Stimulated activated CD4-positive, alpha-beta T cell treated with anti-CD3 and anti-CD28 coated beads, Interleukin-4, amount 100 ng/mL, for 4 hours (primary cell): ENCODE data around the gene GSK3B.
"Not testable (repeated sequence)": the region's sequence is repeated elsewhere in the genome, so short reads cannot be mapped to it uniquely, and the experiment has no call there.

Experiments
- DNase-seq, 2 experiments: peaks; one replicate each; pipeline ENCODE4 v3.0.0-alpha.2; 2020

Gene GSK3B

DNA sequence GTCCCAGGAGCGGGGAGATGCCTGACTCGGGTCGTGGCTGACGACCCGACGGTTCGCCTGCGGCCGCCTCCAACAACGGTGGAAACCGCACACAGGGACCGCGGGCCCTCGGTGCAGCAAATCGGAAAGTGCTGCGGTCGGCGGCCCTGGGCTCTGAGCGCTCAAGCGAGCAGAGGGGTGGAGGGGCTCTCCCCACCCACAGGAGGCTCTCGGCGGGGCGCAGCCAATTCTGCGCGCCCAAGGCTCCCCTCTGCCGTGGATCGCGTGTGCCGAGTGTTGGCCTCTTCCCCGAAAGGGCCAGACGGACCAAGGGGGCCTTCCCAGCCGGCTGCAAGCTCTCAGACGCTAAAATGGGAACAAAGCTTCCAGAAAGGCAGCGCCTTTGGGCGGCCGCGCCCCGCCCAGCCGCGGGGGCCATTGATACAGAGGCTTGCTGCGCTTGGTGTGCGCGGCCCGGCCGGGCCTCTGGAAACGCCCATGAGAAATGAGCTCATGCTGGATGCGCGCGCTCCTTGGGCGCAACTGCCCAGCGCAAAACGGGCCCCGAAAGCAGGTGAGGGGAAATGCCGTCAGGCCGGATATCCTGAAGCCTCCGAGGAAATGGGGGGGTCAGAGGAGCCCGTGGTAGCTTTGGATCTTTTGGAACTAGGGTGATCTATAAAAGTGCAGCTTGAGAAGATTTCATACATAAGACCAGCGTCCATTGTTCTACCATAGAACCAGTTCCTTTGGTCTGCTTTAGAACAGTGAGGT is 1.2 kb upstream of the GSK3B start:
- peak; percentile 72 to 78 for DNase-seq

DNA sequence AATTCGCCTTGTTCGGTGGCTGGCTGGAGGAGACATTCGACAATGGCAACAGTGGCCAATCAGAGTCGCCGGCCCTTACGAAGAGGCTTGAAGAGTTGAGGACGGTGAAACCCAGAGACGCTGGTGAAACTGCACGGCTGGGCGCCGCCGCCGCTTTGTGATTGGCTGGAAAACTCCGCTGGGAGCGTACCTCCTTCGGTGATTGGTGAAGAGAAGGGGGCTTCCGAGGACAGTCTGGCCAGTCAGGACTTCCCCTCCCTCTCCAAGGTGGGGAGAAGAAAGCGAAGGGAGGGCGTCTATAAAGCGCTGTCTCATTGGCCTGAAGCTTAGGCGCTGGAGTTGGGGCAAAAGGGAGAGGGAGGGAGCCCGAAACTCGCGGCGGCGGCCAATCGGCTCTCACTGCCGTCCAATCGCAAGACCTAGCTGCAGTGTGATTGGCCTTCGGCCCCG is 554 bp upstream of the GSK3B start:
- peak in 1 of 2 experiments; percentile 86 for DNase-seq

DNA sequence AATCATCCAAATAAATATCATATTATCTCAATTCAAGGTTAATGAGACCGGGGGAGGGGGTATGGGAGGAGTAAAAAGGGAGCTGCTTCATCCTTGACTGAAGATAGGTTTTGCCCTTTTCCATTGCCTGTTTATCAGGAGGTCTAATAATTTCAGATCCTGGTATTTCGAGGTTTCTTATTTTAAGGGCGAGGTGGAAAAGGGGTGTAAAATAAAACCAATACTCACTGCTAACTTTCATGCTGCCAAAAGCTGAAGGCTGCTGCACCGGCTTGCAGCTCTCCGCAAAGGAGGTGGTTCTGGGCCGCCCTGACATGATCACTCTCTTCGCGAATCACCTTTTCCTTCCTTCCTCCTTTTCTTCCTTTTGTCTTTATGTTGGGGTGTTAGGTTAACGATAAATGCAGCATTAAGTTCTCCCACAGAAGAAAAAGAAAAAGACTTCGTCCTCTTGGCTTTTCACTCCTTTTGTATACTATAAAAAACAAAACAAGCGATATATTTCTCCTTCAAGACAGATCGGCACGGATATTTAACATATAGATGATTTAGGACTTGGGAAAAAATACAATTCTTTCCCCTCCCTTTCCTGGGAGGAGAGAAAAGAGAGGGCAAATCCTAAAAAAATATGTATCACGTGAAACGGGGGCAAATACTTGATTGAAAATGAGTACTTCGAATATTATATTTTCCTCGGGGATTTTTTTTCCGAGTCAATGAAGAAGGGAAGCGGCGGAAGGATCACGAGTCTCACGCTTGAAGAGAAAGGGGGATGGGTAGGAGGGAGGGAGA is 932 bp downstream of the GSK3B start:
- DNase-seq, result peak; percentile 14 to 18

DNA sequence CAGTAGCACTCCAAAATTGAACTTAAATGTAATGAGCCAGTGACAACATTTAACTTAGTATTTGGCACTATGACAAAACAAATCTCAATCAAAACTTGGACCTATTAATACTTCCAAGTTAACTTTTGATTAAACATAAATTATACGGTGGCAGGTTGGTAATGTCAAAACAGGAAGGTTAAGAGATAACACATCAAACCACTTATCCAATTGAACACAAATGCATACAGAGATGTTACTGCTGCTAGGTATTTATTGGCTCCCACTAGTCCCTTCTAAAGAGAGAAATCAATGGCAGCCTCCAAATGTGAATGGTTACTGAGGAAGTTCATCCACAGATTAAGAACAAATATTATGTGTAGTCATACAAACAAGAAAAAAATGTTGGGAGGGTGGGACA is 1.8 kb downstream of the GSK3B start:
- no peak for DNase-seq

DNA sequence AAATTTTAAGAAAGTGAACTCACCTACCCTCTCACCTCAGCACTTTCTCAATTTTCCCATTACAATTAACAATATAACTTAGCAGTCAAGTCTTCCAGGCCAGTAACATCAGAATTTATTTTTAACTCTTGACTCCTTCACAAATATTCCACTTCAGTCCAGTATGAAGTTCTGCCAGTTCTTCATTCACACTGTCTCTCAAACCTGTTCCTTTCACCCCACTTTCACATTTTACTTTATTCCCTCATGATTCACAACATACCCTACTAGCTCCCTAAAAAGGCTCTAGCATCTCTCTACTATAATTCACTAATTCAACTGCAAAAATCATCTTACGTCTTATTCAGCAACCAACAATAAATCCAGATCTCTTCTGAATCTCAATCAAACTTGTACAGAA is 3.8 kb downstream of the GSK3B start:
- no peak for DNase-seq

DNA sequence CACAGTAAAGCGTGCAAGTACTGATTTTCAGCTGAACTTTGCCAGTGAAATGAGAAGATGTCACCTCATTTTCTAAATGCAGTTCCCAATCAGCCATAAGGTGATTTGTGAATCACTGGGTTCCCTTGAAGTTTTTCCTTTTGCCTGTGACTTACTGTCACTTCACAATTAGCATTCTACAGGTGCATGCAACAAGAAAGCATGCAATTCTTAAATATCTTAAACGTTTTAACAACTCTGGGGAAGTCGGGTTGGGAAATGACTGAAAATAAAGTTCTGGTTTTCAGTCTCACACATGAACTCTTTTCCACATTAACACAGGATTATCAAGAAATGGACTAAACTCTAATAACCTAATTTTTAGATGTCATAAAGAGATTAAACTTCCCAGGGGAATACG is 5.2 kb downstream of the GSK3B start:
- DNase-seq, result no peak

DNA sequence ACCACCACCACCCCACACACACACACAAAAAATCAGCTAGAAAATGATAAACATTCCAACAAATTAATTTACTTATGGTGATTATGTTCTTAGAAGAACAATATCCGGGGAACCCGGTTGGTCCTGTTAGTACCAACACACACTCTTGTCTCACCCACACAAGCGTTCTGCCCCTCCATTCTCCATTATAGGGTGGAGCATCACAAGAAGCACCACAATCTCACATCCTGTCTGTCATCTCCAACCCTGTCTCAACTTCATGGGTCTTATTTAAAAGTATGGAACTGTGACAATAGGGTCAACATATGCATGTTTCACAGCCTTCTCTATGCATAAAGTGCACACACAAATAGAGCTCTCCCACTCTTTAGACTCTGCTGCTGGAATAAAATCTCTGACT is 5.6 kb downstream of the GSK3B start:
- DNase-seq, result no peak

DNA sequence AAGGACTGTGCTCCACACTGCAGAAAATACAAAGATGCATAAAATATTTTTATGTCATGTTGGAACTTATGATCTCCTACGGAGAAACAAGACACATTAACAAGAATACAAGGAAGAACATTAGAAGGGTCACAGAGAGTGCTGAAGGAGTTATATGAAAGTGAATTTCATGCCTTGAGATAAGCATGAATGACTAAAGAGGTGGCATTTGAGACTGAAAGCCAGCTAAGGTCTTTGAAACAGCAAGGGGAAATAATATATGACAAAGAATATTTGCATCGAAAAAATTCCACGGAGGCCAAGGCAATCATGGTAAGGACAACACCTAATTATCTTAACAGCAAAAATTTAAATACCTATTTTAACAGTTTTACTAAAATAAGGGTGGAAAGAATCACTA is 12.5 kb downstream of the GSK3B start:
- DNase-seq, result no peak

DNA sequence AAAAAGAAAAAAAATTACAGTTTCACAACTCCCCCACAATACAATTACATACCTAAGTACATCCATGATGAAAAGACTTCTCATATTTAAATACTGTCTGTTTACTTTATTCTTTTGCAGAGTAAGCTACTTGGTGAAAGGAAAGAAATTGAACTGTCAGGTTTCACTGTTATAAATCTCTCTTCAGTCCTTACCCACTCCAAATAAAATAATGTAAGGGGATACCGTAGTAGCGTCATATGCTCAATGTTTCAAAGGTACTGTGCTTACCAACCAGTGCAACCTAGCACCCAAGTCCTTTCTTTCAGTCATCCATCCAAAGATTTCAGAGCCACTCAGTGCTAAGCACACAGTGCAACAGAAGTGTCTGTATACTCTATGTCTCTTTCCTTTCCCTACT is 13.4 kb downstream of the GSK3B start:
- no peak for DNase-seq

DNA sequence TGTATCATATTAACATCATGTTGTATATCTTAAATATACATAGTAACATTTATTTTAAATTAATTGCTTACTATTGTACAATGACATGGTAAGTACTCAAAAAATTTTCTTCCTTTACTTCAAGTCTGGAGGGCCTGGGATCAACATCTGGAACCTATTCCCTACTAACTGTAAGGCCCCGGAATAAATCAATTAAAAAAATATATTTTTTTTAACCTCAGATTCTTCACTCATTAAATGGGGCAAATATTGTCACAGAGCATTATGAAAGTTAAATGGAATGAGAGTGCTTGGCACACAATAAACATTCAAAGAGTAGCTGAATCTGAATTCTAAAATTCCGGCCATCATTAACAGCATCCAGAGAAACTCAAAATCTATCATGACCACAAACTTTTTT is 16.5 kb downstream of the GSK3B start:
- DNase-seq, result no peak

DNA sequence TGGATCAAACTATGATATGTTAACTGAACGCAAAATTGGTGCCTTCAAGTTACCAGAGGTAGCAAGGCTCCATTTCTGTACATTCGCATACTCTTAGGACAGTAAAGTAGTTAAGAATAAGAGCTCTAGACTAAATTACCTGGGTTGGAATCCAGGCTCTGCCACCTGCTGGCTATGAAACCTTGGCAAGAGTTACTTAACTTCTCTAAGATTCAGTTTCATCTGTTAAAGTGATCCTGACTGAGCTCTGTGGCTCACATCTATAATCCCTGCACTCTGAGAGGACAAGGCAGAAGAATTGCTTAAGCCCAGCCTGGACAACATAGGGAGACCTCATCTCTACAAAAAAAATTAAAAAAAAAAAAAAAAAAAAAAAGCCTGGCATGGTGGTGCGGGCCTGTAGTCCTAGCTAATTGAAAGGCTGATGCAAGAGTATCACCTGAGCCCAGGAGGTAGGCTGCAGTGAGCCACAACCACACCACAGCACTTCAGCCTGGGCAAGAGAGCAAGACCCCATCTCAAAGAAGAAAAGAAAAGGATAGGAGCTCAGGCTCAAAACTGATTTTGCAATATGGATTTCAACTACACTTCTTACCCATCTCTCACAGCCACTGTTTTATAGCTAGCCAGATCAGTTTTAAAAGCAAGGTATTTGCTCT is 21.3 kb downstream of the GSK3B start:
- no peak for DNase-seq

DNA sequence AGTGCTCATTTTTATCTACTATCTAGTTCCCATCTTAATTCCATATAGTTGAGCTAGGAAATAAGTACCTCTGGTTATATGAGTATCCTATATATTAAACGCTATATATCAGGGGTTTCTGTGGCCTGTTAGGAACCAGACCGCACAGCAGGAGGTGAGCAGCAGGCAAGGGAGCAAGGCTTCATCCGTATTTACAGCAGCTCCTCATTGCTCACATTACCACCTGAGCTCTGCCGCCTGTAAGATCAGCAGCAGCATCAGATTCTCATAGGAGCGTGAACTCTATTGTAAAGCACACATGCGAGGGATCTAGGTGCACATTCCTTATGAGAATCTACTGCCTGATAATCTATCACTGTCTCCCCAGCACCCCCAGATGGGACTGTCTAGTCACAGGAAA is 23.0 kb downstream of the GSK3B start:
- DNase-seq, result no peak

DNA sequence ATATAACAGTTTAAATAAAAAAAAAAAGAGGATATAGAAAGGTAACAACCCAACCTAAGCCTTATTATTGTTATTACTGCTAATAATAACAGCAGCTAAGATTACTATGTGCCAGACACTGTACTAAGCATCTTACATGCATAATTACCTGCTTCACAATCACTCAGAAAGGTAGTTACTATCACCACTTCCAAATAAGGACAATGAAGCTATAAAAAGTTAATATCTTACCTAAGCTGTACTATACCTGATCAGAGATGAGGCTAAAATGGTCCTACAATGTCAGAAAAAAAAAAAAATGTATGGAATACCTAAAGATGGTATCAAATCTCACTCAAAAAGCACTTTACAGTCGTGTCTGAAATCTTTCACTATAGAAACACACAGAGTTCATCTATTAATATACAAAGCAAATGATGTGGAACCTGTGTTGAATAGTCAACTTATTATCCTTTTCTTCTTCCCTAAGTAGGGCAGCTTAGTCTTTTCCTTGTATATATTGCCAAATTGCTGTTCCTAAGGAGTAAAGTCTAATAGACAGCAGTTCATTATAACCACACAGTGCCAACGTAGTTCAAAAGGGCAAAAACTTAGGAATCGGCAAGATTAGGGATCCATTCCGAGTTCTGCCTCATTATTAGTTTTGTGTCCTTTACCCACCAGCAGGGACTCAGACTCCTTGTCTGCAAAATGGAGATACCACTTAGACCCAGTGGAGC is 23.8 kb downstream of the GSK3B start:
- DNase-seq, result no peak

DNA sequence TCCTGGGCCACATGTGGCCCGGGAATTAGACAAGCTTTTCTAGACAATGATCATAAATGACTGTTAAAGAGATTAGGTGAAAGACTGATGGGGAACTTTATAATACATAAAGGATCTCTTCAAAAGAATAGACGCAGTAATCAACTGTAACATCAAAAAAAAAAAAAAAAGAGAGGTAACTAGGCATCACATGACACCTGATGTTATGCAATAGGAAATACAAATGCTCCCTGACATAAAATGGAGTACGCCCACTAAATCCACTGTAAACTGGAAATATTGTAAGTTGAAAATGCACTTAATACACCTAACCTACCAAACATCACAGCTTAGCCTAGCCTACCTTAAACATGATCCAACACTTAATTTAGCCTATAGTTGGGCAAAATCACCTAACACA is 27.2 kb downstream of the GSK3B start:
- DNase-seq, result no peak

DNA sequence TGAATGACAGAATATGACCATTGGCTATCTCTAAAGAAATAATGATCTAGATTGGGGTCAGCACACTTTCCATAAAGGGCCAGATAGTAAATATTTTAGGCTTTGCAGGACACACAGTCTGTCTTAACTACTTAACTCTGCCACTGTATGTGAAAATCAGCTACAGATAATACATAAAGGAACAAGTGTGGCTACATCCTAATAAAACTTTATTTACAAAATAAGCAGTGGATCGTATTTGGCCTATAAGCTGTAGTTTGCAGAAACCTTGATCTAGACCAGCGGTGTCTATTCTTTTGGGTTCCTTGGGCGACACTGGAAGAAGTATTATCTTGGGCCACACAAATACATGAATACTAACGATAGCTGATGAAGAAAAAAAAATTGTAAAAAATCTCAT is 27.6 kb downstream of the GSK3B start:
- no peak for DNase-seq

DNA sequence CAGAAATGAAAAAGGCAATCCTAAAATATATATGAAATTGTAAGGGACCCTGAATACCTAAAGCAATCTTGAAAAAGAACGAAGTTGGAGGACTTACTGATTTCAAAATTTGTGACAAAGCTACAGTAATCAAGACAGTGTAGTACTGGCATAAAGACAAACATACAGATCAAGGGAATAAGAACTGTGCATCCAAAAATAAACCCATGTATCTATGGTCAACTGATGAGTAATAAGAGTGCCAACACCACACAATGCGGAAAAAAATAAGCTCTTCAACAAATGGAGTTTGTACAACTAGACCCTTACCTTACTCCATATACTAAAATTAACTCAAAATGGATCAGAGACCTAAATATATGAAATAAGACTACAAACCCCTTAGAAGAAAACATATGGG is 29.6 kb downstream of the GSK3B start:
- DNase-seq, result no peak

DNA sequence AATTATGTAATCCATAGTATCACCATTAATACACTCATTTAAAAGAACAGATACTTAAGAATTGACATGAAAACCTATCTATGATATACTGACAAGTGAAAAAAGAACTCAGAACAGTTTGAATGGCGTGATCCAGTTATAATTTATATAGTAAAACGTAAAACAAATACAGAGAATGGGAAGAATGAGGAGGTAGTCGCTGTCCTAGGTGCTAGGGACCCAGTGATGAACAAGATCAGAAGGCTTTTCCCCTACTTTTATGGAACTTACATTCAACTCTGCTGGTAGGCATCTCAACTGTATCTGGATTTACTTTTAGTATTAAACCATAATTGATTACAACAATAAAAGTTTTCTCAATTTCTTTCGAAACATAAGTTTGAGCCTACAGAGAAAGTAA is 31.8 kb downstream of the GSK3B start:
- no peak for DNase-seq

DNA sequence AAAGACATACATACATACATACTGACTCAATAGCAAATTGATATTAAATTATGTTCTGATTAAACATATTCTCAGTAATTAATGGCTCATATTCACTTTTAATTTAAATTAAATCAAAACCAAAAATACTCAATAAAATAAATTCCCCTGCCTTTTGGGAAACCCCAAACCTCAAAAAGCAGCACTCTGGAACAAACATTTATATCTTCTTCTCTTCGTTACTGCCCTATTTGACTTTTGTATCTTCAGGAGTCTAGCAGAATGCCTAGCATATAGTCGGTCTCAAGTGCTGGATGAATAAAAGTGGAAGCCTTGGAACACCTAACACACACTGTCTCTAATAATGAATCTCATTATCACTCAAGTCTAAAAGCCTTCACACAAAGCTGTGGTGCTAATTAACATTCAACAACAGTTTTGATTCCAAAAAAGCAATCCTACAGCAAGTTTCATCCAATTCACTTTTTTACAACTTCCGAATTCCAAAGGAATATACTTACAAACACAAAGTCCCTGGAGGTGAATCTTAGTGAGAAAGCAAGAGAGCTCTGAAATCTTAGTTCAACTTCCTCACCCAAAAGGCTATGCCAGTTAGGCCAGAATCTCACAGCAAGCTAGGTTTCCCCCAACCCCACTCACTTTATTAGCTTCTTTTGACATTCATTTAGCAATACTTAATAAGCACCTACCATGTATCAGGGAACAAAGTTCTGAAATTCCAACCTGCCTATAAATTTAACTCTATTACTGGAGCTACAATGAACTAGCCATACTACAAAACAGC is 35.0 kb downstream of the GSK3B start:
- no peak for DNase-seq

DNA sequence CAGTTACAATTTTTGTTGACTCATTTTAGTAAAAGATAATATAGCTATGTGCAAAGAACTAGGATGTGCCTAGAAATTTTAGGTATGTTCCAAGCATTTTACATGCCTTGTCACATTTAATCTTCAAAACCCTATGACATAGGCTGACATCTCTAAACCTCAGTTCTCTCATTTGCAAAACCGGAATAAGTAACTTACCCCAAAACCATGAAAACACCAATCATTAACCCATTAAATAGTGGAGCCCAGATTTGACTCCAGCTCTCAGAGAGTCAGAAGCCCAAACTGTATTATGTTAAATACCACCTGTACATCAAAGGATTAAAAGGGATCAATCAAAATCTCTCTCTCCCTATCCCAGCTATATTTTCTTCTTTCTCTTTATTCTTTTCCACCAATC is 36.6 kb downstream of the GSK3B start:
- DNase-seq, result no peak

DNA sequence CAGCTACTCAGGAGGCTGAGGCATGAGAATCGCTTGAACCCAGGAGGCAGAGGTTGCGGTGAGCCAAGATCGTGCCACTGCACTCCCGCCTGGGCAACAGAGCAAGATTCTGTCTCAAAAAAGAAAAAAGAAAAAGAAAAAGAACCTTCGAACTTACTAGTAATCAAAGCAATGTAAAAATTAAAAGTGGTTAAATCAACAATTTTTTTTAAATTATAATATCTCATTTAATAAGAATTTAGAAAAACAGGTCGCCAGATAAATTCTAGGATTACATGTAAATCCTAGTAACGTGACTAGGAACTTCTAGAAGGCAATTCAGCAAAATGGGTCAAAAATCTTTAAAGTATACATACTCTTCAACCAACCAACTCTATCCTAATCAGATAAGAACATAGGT is 37.2 kb downstream of the GSK3B start:
- no peak for DNase-seq

DNA sequence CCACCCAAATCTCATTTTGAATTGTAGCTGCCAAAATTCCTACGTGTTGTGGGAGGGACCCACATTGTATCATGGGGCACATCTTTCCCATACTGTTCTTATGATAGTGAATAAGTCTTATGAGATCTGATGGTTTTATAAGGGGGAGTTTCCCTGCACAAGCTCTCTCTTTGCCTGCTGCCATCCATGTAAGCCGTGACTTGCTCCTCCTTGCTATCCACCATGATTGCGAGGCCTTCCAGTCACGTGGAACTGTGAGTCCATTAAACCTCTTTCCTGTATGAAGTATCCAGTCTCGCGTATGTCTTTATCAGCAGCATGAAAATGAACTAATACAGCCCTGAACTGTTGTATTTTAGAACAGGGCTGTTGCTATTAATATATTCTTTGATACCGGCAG is 40.6 kb downstream of the GSK3B start:
- not testable (repeated sequence) for DNase-seq

DNA sequence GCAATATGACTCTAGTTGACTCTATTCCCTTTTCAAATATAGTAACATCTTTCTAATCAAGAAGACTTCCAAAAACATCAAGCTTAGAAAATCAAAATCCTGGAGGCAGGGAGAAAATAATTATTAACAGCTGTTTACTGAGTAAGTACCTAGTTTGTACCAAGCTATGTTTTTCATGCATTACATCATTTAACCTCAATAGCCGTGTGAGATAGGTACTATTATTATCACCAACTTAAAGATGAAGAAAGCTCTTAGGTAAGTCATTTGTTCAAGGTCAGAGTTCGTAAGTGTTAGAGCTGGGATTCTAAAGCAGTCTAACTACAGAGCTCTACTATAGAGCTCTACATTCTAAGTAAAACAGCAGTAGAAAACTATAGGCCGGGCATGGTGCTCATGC is 41.6 kb downstream of the GSK3B start:
- DNase-seq, result no peak

DNA sequence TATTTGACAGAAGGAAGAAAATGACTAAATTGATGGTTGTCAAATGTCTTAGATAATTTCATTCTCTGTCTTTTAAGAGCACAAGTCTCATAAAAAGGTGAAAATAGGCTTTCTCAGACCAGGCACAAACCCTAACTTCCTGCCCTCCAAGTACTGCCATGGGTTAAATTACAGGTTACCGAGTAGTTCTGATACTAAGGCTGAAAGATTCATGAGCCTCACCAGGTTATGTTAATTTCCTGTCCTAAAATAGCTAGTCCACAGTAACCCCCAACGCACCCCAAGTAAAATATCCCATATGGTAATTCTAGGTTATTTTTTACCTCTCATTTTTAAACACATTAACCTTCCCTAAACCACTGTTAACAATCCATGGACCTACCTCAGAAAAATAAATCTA is 42.0 kb downstream of the GSK3B start:
- DNase-seq, result no peak
